Pancreas (tissue), 10 donors: ENCODE measurements around the gene DMAC1. TPM values are rescaled to one million over a fixed set of nuclear protein-coding genes. Genes with fewer than 3 reads are reported as not detected.

Source experiments
- ATAC-seq, 4 donors: fragments of 200-7000 bp; cut with Tn5 transposase; one replicate each; pipeline versions ENCODE4 v1.8.0 to v1.9.1; 2020; ENCODE audit warnings: mild to moderate bottlenecking in 4 of 4, moderate library complexity in 4 of 4
- DNase-seq, 6 donors: peaks; one replicate each; pipeline ENCODE4 v3.0.0-alpha.2; 2020
- FAIRE-seq: peaks from 2 replicates; lab custom pipeline; 2012; peaks lifted over from hg19 to GRCh38; lab: Jason Lieb, UNC
- H3K27ac ChIP-seq, 4 donors: fragments of 200-600 bp; sonication (generic); 1 replicate in 3 of 4; 2 replicates in 1 of 4; pipeline versions ENCODE4 v1.5.0 to v1.8.0; 2020
- H3K27me3 ChIP-seq, 4 donors: fragments of 200-600 bp; one replicate each; pipeline ENCODE4 v1.8.0; 2021
- H3K36me3 ChIP-seq, 3 donors: fragments of 200-600 bp; sonication (generic) in 1 of 3; one replicate each; pipeline versions ENCODE4 v1.5.0 to v1.8.0; 2020 to 2021
- H3K4me1 ChIP-seq, 3 donors: fragments of 200-600 bp; one replicate each; pipeline ENCODE4 v1.8.0; 2021
- H3K4me3 ChIP-seq, 4 donors: fragments of 200-600 bp; sonication (generic) in 2 of 4; one replicate each; pipeline versions ENCODE4 v1.5.0 to v1.8.0; 2020 to 2021
- H3K9me3 ChIP-seq, 4 donors: fragments of 200-600 bp; one replicate each; pipeline ENCODE4 v1.8.0; 2021
- WGBS, 2 donors: extraction: QIAGEN DNeasy Blood & Tissue Kit; methylation state at CpG; one replicate each; pipeline ENCODE4 v1.1.7; 2013; 5-methylcytosine and 5-hydroxymethylcytosine counted together
- intact Hi-C, 3 donors: fragments of 100-400 bp; cut with DNase I; formaldehyde crosslinking; loops; one replicate each; pipeline versions ENCODE4 v1.11.1 to v1.14.2; 2022
- polyA plus RNA-seq, 2 donors: library from polyadenylated mRNA; stranded (reverse); fragments of 200-250 nt; gene quantifications; one replicate each; pipeline ENCODE4 v1.2.3, GENCODE V29; 2013
- total RNA-seq, 6 donors: library from RNA; stranded (reverse); fragmentation: NEBNext Ultra II Directional in 4 of 6; extraction: Animal tissue kit (Norgen Biotek cat#: 25700) in 4 of 6; gene quantifications; one replicate each; pipeline versions ENCODE4 v1.2.1 to v1.2.4, GENCODE V29; 2021 to 2023
- TF ChIP-seq, protein P1 (sequence below), 4 donors: fragments of 200-600 bp; sonication (generic) in 3 of 4; IDR thresholded peaks; one replicate each; pipeline versions ENCODE4 v1.5.0 to v1.8.0; 2021; ENCODE audit warnings: antibody characterized with exemption in 4 of 4
- donor health status: healthy with polysubstance abuse.
- donor health status: DM: no; HTN: no; CAD: no; lungs with moderate emphysema.
- donor health status: DM: no; HTN: no; CAD: no.
- donor health status: control.
- donor health status: control.
- donor health status: Bipolar disorder and iron deficiency.
- donor health status: DM: yes; HTN: yes; CAD: no.
- donor health status: DM: no; HTN: no; CAD: no.
- donor health status: DM: no; HTN: no; CAD: no.
- donor health status: DM: yes; HTN: yes; CAD: no.

Gene DMAC1
- total and polyA plus RNA-seq, 8 donors = 4.3 to 23.4 (median 13.7) TPM

DNA sequence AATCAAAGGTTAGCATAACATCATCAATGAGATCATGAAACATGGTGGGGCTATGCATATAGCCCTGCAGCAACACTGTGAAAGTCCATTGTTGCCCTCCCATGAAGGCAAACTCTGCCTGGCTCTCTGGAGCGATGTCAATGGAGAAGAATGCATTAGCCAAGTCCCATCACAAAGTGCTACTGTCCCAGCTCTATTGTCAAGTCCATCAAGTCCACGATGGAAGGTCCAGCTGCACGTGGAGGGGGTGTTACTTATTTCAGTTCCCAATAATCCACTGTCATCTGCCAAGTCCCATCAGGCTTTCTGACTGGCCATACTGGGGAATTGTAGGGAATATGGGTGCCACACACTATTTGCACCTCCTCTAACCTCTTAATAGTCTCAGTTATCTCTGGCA, 10.8 kb downstream of the DMAC1 start:
- DNase-seq (no peak), FAIRE-seq (no peak), ATAC-seq (no peak)
- no peaks in the 10 kb centered on the region for H3K9me3 ChIP-seq
- TF ChIP-seq, protein P1, sequence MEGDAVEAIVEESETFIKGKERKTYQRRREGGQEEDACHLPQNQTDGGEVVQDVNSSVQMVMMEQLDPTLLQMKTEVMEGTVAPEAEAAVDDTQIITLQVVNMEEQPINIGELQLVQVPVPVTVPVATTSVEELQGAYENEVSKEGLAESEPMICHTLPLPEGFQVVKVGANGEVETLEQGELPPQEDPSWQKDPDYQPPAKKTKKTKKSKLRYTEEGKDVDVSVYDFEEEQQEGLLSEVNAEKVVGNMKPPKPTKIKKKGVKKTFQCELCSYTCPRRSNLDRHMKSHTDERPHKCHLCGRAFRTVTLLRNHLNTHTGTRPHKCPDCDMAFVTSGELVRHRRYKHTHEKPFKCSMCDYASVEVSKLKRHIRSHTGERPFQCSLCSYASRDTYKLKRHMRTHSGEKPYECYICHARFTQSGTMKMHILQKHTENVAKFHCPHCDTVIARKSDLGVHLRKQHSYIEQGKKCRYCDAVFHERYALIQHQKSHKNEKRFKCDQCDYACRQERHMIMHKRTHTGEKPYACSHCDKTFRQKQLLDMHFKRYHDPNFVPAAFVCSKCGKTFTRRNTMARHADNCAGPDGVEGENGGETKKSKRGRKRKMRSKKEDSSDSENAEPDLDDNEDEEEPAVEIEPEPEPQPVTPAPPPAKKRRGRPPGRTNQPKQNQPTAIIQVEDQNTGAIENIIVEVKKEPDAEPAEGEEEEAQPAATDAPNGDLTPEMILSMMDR (IDR thresholded peaks at IDR 0.05) = no peak
- WGBS, 2 donors = 84 to 91% methylated on average over 3 of the region's 3 CpGs
- H3K4me3 ChIP-seq = no peak overlapping the region
- no peak overlapping the region for H3K27ac ChIP-seq
- intact Hi-C loops = no loop called here
- no peaks in the 10 kb centered on the region for H3K27me3 ChIP-seq
- no peaks in the 10 kb centered on the region for H3K4me1 ChIP-seq
- no peaks in the 10 kb centered on the region for H3K36me3 ChIP-seq

DNA sequence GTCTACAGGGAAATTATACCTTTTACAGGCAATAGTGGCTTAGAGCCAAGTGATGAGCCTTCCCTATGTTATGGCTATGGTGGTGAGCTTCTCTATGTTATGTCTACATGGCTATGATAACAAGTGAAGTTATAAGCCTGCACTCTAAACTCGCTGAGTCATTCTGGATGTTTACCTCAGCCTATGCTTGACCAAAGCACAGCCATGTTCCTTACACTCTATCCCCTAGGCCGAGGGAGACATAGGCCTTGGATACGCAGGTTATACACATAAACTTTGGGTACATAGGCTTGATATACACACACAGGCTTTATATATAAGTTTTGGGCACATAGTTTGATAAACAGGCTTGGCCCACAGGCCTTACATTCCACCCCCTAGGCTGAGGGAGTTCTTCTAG, 13.8 kb downstream of the DMAC1 start:
- Histone ChIP-seq H3K27ac (no peak overlapping the region), H3K9me3 (no peaks in the 10 kb centered on the region), H3K4me1 (no peaks in the 10 kb centered on the region), H3K36me3 (no peaks in the 10 kb centered on the region), H3K27me3 (no peaks in the 10 kb centered on the region), H3K4me3 (no peak overlapping the region)
- ATAC-seq = no peak
- TF ChIP-seq, protein P1 (IDR thresholded peaks at IDR 0.05) = no peak
- intact Hi-C loops = no loop called here
- DNase-seq = no peak
- WGBS, 2 donors = 75 to 84% methylated on average over 3 of the region's 3 CpGs
- FAIRE-seq = no peak

DNA sequence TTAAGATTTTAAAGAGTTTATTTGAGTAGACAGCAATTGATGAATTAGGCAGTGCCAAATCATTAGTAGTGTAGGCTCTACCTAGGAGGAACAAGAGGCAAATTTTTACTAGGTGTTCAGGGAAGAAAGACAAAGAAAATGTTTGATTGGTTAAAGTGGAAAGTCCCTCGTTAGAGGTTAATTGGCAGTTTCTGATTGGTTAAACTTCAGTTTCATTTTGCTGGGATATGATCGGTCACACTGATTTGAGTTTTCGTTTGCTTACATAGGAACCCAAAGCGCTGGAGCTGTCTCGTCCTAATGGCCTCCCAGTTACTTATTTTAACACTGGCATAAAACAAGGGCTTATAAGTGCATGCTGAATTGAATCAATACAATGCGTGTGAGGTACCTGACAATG, 15.1 kb downstream of the DMAC1 start:
- DNase-seq = no peak
- Histone ChIP-seq H3K27ac (no peak overlapping the region), H3K36me3 (no peaks in the 10 kb centered on the region), H3K4me1 (no peaks in the 10 kb centered on the region), H3K9me3 (no peaks in the 10 kb centered on the region), H3K4me3 (no peak overlapping the region), H3K27me3 (no peaks in the 10 kb centered on the region)
- FAIRE-seq = no peak
- WGBS, 2 donors = 62 to 72% methylated on average over 6 of the region's 6 CpGs
- TF ChIP-seq, protein P1 (IDR thresholded peaks at IDR 0.05) = no peak
- intact Hi-C loops = no loop called here
- no peak for ATAC-seq

DNA sequence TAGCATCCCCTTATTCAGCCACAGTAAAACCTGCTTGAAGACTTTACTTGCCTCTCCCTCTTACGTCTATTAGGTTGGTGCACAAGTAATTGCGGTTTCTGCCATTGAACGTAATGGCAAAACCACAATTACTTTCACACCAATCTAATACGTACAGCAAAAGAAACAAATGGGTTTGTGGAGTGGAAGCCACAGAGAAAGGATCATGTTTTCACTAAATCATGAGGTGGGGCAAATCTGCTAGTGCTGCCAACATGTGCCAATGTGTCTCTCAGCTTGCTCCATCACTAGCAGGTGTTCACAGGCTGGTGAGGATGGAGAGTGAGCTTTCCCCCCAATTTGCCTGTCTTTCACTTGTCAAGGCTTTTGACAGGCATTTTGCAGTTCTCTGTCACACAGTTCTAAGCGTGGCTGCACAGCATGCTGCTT, 15.9 kb downstream of the DMAC1 start:
- no peaks in the 10 kb centered on the region for H3K27me3 ChIP-seq
- DNase-seq (no peak), ATAC-seq (no peak), FAIRE-seq (no peak)
- TF ChIP-seq, protein P1 (IDR thresholded peaks at IDR 0.05) = no peak
- H3K9me3 ChIP-seq = no peaks in the 10 kb centered on the region
- no peaks in the 10 kb centered on the region for H3K36me3 ChIP-seq
- intact Hi-C loops = no loop called here
- WGBS, 2 donors = 71 to 81% methylated on average over 5 of the region's 5 CpGs
- no peak overlapping the region for H3K4me3 ChIP-seq
- no peaks in the 10 kb centered on the region for H3K4me1 ChIP-seq
- H3K27ac ChIP-seq = no peak overlapping the region

DNA sequence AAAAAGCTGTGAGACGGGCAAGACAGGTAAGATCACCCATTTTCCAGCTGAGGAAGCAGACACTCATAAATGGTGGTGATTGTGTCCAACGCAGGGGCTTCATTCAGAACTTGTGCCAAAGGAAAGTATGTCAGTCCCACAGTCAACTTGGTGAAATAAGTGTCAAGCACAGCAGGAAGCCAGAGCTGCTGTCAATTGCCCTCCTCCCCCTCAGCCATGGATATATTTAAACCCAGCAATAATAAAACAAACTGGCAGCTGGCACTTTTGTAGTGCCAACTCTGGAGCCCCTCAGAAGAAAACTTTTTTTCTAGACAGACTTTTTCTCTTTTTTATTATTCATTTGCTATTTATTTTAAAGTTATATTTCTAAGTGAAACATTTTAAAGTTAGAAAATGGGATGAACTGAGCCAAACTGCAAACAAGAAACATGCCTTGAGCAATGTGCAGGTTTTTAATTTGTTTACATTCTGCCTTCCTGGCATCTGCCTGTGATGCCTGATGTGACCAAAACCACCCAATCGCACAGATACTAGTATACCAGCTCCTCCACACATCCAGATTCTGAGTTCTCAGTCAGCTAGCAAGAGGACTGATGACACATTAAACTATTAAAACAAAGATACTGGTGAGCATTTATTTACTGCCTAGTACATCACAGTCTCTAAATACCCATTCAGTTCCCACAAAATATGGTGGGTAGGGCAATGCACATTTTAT, 17.0 kb downstream of the DMAC1 start:
- no peaks in the 10 kb centered on the region for H3K9me3 ChIP-seq
- H3K4me1 ChIP-seq = no peaks in the 10 kb centered on the region
- H3K27me3 ChIP-seq = no peaks in the 10 kb centered on the region
- ATAC-seq (no peak), FAIRE-seq (no peak), DNase-seq (no peak)
- WGBS, 2 donors = 48 to 56% methylated on average over 3 of the region's 3 CpGs
- H3K36me3 ChIP-seq = no peaks in the 10 kb centered on the region
- H3K27ac ChIP-seq = no peak overlapping the region
- H3K4me3 ChIP-seq = no peak overlapping the region
- intact Hi-C loops = no loop called here
- TF ChIP-seq, protein P1 (IDR thresholded peaks at IDR 0.05) = no peak
